Lower lobe of right lung (tissue), 2 donors: ENCODE data around the gene ZNF460. TPM values are rescaled to one million over a fixed set of nuclear protein-coding genes. Genes with fewer than 3 reads are reported as not detected.
A peak's percentile ranks its signal among the peaks of the same experiment; 100 is the strongest.

ENCODE experiments used
- ATAC-seq, 2 donors: fragments of 200-7000 bp; cut with Tn5 transposase; one replicate each; pipeline ENCODE4 v1.9.1; 2020 to 2022; ENCODE audit warnings: mild to moderate bottlenecking in 2 of 2, moderate library complexity in 2 of 2
- DNase-seq: peaks from one replicate; pipeline ENCODE4 v3.0.0-alpha.2; 2020
- H3K27ac ChIP-seq: fragments of 200-600 bp; one replicate; pipeline ENCODE4 v1.8.0; 2022
- H3K27me3 ChIP-seq: fragments of 200-600 bp; one replicate; pipeline ENCODE4 v1.8.0; 2022; ENCODE audit warnings: low read depth
- H3K36me3 ChIP-seq: fragments of 200-600 bp; one replicate; pipeline ENCODE4 v1.8.0; 2022; ENCODE audit warnings: mild to moderate bottlenecking
- H3K4me1 ChIP-seq: fragments of 200-600 bp; one replicate; pipeline ENCODE4 v1.8.0; 2022
- H3K4me3 ChIP-seq: fragments of 200-600 bp; one replicate; pipeline ENCODE4 v1.8.0; 2022; ENCODE audit warnings: mild to moderate bottlenecking
- H3K9me3 ChIP-seq: fragments of 200-600 bp; one replicate; pipeline ENCODE4 v1.8.0; 2022
- CTCF ChIP-seq: fragments of 200-600 bp; IDR thresholded peaks from one replicate; pipeline ENCODE4 v1.8.0; 2022; ENCODE audit warnings: antibody characterized with exemption, mild to moderate bottlenecking
- intact Hi-C: fragments of 100-400 bp; cut with DNase I; formaldehyde crosslinking; loops from one replicate; pipeline ENCODE4 v1.11.0; 2022
- long read RNA-seq: library from polyadenylated mRNA; unstranded; transcript quantifications from one replicate; pipeline ENCODE4 v2.0.0, GENCODE V29; 2021
- total RNA-seq: library from RNA; stranded (reverse); fragmentation: NEBNext Ultra II Directional; extraction: Animal tissue kit (Norgen Biotek cat#: 25700); gene quantifications from one replicate; pipeline ENCODE4 v1.2.1, GENCODE V29; 2021
- donor health status: DM: no; HTN: yes; CAD: no; lungs with severe emphysema.

The ZNF460 gene
- 51.4 TPM for total RNA-seq
- long read RNA-seq, partial matches to known transcripts, result 0 of 3 reads
- long read RNA-seq, other reads (novel, unspliced or antisense), result 0 of 3 reads

DNA sequence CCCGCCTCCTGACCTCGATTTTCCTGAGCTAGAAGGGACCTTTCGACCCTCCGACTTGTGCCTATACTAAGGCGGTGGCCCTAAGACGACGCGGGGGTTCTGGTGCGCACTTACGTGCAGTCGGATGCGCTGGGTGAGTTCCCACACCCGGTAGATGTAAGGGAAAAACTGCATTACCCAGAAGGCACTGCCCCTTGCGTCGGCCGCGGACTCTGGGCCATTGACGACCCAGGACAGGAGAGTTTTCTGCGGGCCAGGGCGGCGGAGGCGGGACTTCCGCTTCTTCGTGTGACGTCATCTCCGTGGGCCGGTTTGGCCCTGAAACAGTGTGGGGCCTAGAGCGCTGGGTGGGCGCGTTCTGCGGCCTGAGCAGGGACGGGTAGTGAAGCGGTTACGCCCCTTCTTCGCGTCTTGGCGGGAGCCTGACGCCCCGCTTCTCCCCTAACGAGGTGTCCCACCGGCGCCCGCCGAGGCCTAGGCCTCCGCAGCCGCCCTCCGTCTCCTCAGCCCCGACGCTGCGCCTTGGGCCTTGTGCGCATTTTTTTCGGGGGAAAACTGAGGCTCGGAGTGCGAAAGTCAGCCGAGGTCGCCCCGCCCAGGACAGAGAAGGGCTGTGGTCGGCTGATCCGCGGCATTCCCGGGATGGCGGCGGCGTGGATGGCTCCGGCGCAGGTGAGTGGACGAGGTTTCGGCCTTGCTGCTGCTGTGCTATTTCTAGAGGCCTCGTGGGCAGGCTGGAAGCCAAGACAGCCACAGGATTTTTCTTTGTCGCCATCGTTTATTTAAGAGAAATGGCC is at the start of gene ZNF460:
ZNF460 (plus strand) TSS at position 321 of the 797 bp plus-strand sequence; CDS start at position 643, 322 bp downstream.
- DNase-seq (peak; percentile 97), ATAC-seq (peak; percentile 98)
- Histone ChIP-seq H3K36me3 (peaks cover 23% of the 10 kb centered on the region), H3K27ac (peak within 1 kb of the TSS; percentile 98), H3K9me3 (no peaks in the 10 kb centered on the region), H3K27me3 (no peaks in the 10 kb centered on the region), H3K4me3 (peak within 1 kb of the TSS; percentile 94), H3K4me1 (peaks cover 41% of the 10 kb centered on the region)
- TF ChIP-seq CTCF, result no peak
- intact Hi-C loops, result no loop called here

DNA sequence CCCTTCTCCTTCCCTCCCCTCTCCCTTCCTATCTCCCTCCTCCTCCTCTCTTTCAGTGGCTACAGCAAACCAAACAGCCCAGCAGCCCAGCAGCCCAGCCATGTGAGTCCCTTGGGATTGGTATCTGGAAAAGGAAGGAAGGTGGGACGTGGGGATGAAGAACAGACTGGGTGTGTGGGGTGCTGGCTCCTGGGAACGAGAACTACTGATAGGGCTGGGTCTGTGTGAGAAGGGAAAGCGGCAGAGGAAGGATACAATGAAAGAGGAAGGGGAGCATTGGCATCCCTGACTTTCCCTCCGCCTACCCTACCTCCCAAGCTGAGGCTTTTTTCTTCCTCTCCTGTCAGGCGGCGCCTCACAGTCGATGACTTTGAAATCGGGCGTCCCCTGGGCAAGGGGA is 48.6 kb upstream of the ZNF460 start:
- ATAC-seq (no peak), DNase-seq (no peak)
- intact Hi-C loops, result no loop called here
- no peaks in the 10 kb centered on the region for H3K27me3 ChIP-seq
- H3K4me3 ChIP-seq, result no peak overlapping the region
- no peaks in the 10 kb centered on the region for H3K36me3 ChIP-seq
- H3K4me1 ChIP-seq, result no peaks in the 10 kb centered on the region
- no peaks in the 10 kb centered on the region for H3K9me3 ChIP-seq
- H3K27ac ChIP-seq, result no peak overlapping the region
- TF ChIP-seq CTCF, result no peak

- Histone ChIP-seq H3K27ac (no peak overlapping the region), H3K27me3 (no peaks in the 10 kb centered on the region), H3K4me3 (no peak overlapping the region), H3K36me3 (no peaks in the 10 kb centered on the region), H3K4me1 (no peaks in the 10 kb centered on the region), H3K9me3 (no peaks in the 10 kb centered on the region)
- intact Hi-C loops, result no loop called here
- ATAC-seq (no peak), DNase-seq (no peak)
- TF ChIP-seq CTCF, result no peak
These were observed 47.1 kb upstream of the ZNF460 start for GRCh38 chr19:57233207-57233606.

DNA sequence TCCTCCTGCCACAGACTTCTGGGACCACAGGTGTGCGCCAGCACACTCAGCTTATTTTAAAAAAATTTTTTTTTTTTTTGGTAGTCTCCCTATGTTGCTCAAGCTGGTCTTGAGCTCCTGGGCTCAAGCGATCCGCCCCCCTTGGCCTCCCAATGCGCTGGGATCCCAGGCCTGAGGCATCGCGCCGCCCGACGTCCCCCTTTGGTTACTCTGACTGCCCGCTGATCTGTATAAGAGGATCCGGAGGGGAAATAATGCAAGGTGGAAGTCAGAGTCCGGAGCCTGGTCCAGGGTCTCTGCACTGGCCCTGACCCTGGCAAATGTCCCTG is 40.3 kb upstream of the ZNF460 start:
- TF ChIP-seq CTCF, result no peak
- ATAC-seq (peak in 1 of 2 donors; percentile 52), DNase-seq (peak; percentile 53)
- Histone ChIP-seq H3K27ac (peak overlapping the region; percentile 90), H3K36me3 (peaks cover 14% of the 10 kb centered on the region), H3K27me3 (no peaks in the 10 kb centered on the region), H3K4me3 (peak overlapping the region; percentile 100), H3K4me1 (peaks cover 20% of the 10 kb centered on the region), H3K9me3 (no peaks in the 10 kb centered on the region)
- intact Hi-C loops, result no loop called here

DNA sequence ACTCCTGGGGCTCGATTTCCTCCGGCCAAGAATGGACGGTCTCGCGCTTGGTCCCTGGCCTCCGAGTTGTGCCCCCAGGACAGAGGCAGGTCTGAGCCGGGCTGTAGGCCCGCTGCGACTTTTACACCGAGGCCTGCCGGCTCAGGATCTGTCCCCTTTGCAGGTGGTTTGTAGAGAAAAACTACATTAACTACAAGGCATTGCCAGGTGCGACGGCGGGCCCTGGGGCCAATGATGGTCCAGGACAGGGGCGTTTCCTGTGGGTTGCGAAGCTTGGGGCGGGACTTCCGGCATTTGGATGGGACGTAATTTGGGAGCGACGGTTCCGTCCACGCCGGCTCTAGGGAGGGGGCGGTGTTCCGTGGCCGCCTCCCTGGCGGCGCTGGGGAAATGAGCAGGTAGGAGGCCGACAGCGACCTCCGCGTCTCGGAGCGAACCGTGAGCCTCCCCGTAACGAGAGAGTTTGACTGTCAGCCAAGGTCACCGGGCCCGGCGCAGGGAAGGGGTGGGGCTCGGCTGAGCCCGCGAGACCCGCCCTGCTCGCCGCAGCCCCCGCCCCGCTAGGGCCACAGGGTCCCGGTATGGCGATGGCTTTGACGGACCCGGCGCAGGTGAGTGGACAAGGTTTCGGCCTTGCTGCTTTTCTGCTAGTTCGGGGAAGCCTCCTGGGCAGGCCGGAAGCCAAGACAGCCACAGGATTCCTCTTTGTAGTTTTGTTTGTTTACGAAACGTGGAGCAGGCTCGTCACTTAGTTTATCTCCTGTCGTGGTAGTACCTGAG is 39.8 kb upstream of the ZNF460 start, which contains the start of gene ZNF805:
ZNF805 (plus strand) TSS at position 322 of the 780 bp plus-strand sequence; CDS start at position 582, 260 bp downstream.
- Histone ChIP-seq H3K27me3 (no peaks in the 10 kb centered on the region), H3K36me3 (peaks cover 19% of the 10 kb centered on the region), H3K4me3 (peak within 1 kb of the TSS; percentile 100), H3K27ac (peak within 1 kb of the TSS; percentile 90), H3K9me3 (no peaks in the 10 kb centered on the region), H3K4me1 (peaks cover 20% of the 10 kb centered on the region)
- DNase-seq (peak; percentile 96), ATAC-seq (peak; percentile 99 to 100)
- no peak for TF ChIP-seq CTCF
- intact Hi-C loops, result no loop called here
